GM18858 (cell line): ENCODE results near the gene MAT2B.
A peak's percentile ranks its signal among the peaks of the same experiment; 100 is the strongest.

ENCODE experiments used
- ATAC-seq: cut with Tn5 transposase; IDR thresholded peaks from one replicate; pipeline ENCODE4 v1.9.1; 2021; ENCODE audit not compliant: unreplicated experiment

Gene MAT2B

GRCh38 chr5:163548649-163549048 is 43.2 kb downstream of the MAT2B start:
- ATAC-seq, result no peak

- ATAC-seq, result no peak
Observed at GRCh38 chr5:163551156-163551555, 45.7 kb downstream of the MAT2B start.

GRCh38 chr5:163552536-163552935 is 47.1 kb downstream of the MAT2B start:
- no peak for ATAC-seq

GRCh38 chr5:163561339-163561738 is 55.9 kb downstream of the MAT2B start:
- ATAC-seq, result no peak

- ATAC-seq, result no peak
Observed at GRCh38 chr5:163562071-163562470, 56.7 kb downstream of the MAT2B start.

- ATAC-seq, result no peak
Observed at GRCh38 chr5:163563112-163563511, 57.7 kb downstream of the MAT2B start.

GRCh38 chr5:163563880-163564279 is 58.5 kb downstream of the MAT2B start:
- ATAC-seq, result no peak

GRCh38 chr5:163564321-163564938 is 59.0 kb downstream of the MAT2B start:
- no peak for ATAC-seq

GRCh38 chr5:163565492-163565891 is 60.1 kb downstream of the MAT2B start:
- ATAC-seq, result no peak

GRCh38 chr5:163565931-163566608 is 60.7 kb downstream of the MAT2B start:
- peak; percentile 72 for ATAC-seq

GRCh38 chr5:163566678-163567077 is 61.3 kb downstream of the MAT2B start:
- ATAC-seq, result peak; percentile 5

GRCh38 chr5:163567811-163568210 is 62.4 kb downstream of the MAT2B start:
- no peak for ATAC-seq
